Cardiac fibroblast (primary cell): ENCODE data around the gene CRY1.
"Not testable (repeated sequence)": the region's sequence is repeated elsewhere in the genome, so short reads cannot be mapped to it uniquely, and the experiment has no call there.

Source experiments
- DNase-seq, 2 donors: peaks; one replicate each; pipeline versions ENCODE4 v3.0.0 to v3.0.0-alpha.2; 2010; ENCODE audit warnings: low read depth in 2 of 2
- H3K4me3 ChIP-seq, 2 donors: replicated peaks in 1 of 2; 1 replicate in 1 of 2; 2 replicates in 1 of 2; pipeline ENCODE4 v1.5.1; 2011; ENCODE audit warnings: low read depth in 2 of 2, low read length in 2 of 2, mild to moderate bottlenecking in 2 of 2, moderate library complexity in 1 of 2
- TF ChIP-seq, protein P1 (sequence below): IDR thresholded peaks from one replicate; pipeline ENCODE4 v1.5.1; 2011; ENCODE audit warnings: low read depth, mild to moderate bottlenecking, low read length, inconsistent platforms

Gene CRY1

GRCh38 chr12:107029081-107029480, 64.3 kb downstream of the CRY1 start:
- TF ChIP-seq, protein P1, sequence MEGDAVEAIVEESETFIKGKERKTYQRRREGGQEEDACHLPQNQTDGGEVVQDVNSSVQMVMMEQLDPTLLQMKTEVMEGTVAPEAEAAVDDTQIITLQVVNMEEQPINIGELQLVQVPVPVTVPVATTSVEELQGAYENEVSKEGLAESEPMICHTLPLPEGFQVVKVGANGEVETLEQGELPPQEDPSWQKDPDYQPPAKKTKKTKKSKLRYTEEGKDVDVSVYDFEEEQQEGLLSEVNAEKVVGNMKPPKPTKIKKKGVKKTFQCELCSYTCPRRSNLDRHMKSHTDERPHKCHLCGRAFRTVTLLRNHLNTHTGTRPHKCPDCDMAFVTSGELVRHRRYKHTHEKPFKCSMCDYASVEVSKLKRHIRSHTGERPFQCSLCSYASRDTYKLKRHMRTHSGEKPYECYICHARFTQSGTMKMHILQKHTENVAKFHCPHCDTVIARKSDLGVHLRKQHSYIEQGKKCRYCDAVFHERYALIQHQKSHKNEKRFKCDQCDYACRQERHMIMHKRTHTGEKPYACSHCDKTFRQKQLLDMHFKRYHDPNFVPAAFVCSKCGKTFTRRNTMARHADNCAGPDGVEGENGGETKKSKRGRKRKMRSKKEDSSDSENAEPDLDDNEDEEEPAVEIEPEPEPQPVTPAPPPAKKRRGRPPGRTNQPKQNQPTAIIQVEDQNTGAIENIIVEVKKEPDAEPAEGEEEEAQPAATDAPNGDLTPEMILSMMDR: no peak

DNA sequence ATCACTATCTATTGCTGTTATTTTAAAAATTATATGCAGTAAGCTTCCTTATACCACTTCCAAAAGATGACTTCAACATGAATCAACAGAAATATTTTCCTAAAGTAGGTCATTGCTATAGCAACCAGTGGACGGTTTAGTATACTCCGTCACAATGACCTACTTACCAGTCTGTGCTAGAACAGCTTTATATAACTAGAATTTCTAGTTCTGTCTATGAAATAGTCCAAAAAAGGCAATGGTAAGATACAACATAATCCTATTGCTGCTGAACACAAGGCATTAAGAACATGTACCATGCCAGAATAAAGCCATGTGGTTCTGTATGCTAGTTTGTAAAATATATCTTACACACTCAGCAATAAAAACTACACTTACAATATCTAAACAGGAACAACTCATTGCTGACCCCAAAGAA, 65.7 kb downstream of the CRY1 start:
- H3K4me3 ChIP-seq: no peak overlapping the region
- TF ChIP-seq, protein P1: no peak
- peak; percentile 96 to 98 for DNase-seq

More at GRCh38 chr12:107029081-107029480, 64.3 kb downstream of the CRY1 start:
- no peak overlapping the region for H3K4me3 ChIP-seq
- DNase-seq: no peak

DNA sequence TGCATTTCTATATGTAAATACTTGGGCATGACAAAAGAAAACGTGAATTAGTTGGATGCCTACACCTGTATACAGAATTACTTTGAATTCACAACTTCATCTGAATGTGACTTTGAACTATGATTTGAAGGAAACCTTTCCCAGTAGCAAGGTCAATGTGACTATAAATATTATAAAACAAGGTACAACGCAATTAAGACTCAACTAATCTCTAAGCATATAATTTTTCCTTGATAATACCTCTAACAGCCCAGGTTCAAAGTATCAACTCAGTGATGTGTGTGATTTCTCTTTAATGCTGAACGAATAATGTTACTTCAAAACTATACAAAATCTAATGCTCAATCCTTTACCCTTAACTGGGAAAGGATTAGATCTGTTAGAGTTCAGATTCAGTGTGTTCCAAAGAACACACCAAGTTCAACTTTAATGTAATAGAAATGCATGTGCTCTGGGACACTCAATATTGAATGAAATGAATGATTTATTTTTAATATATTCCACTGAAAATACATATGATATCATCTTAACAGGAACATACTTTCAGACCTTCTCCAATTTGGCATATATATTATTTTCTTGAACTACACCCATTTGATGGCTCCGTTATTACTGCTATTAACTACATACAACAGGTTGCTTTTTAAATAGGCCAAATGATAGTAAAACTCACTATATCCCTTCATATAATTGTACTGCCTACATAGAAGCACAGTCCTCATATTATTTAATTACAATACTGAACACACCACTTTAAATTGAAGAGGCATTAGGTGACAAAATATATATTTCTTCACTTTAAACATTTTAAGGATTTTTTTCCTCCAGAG, 66.3 kb downstream of the CRY1 start:
- TF ChIP-seq, protein P1: no peak
- H3K4me3 ChIP-seq: no peak overlapping the region
- no peak for DNase-seq

- not testable (repeated sequence) for H3K4me3 ChIP-seq, DNase-seq
Observed at GRCh38 chr12:107026356-107026755, 67.0 kb downstream of the CRY1 start.

GRCh38 chr12:107025671-107026070, 67.7 kb downstream of the CRY1 start:
- no peak for DNase-seq
- no peak overlapping the region for H3K4me3 ChIP-seq
- TF ChIP-seq, protein P1: no peak

DNA sequence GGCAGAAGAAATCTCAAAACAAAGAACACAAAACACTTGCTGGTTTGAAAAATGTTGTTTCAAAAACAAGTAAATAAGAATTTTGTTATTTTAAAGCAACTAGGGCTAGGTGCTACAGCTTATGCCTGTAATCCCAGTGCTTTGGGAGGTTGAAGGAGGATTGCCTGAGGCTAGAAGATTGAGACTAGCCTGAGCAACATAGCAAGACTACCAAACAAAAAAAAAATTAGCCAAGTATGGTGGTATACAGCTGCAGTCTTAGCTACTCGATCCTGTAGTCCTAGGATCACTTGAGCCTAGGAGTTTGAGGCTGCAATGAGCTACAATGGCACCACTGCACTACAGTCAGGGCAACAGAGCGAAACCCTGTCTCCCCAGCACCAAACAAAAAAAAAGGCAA, 73.8 kb downstream of the CRY1 start:
- TF ChIP-seq, protein P1: no peak
- DNase-seq: no peak
- H3K4me3 ChIP-seq: no peak overlapping the region

DNA sequence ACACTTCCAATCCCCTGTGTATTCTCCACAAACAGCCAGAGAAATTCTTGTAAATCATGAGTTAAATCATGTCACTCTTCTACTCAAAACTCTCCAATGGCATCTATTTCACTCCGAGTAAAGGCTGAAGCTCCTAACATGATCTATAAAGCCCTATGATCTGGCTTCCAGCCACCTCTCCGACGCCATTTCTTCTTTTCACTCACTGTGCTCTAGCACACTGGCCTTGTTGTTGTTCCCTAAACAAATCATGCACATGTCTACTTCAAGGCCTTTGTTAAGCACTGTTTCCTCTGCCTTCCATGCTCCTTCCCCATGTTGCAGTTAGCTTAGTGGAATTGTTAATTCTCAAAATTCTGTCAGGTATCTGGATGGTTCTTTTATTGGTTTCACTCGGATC, 76.3 kb downstream of the CRY1 start:
- H3K4me3 ChIP-seq: no peak overlapping the region
- DNase-seq: no peak
- TF ChIP-seq, protein P1: no peak
